Measurements from ENCODE around the gene HOTAIR. TPM values are rescaled to one million over a fixed set of nuclear protein-coding genes. Genes with fewer than 3 reads are reported as not detected.

The HOTAIR gene
- total RNA-seq, 1 donor from 2014 or later: not detected

- no peak overlapping the region for H3K27ac Mint-ChIP-seq (ENCODE audit: unreplicated experiment)
- no peaks in the 10 kb centered on the region for H3K4me1 Mint-ChIP-seq
- DNase-seq (ENCODE audit: low read depth, low spot score): no peak
- peaks cover 3% of the 10 kb centered on the region for H3K36me3 Mint-ChIP-seq (ENCODE audit: low read depth)
- no peak for TF ChIP-seq CTCF (conservative IDR thresholded peaks at IDR 0.05)
- peaks cover 100% of the 10 kb centered on the region for H3K27me3 Mint-ChIP-seq (ENCODE audit: low read depth)
- H3K4me3 Mint-ChIP-seq: no peak overlapping the region
- no peaks in the 10 kb centered on the region for H3K9me3 Mint-ChIP-seq
Observed at GRCh38 chr12:53983568-53983949, 8.8 kb upstream of the HOTAIR start.

- no peak overlapping the region for H3K4me3 Mint-ChIP-seq
- H3K27ac Mint-ChIP-seq (ENCODE audit: unreplicated experiment): no peak overlapping the region
- no peaks in the 10 kb centered on the region for H3K4me1 Mint-ChIP-seq
- TF ChIP-seq CTCF (conservative IDR thresholded peaks at IDR 0.05): no peak
- no peaks in the 10 kb centered on the region for H3K9me3 Mint-ChIP-seq
- H3K36me3 Mint-ChIP-seq (ENCODE audit: low read depth): peaks cover 3% of the 10 kb centered on the region
- peaks cover 100% of the 10 kb centered on the region for H3K27me3 Mint-ChIP-seq (ENCODE audit: low read depth)
- DNase-seq (ENCODE audit: low read depth, low spot score): no peak
Observed at GRCh38 chr12:53982648-53983567, 8.2 kb upstream of the HOTAIR start.

GRCh38 chr12:53981634-53982565, 7.1 kb upstream of the HOTAIR start:
- Mint-ChIP-seq H3K36me3 (ENCODE audit: low read depth) (peaks cover 3% of the 10 kb centered on the region), H3K4me3 (no peak overlapping the region), H3K27me3 (ENCODE audit: low read depth) (peaks cover 100% of the 10 kb centered on the region), H3K9me3 (no peaks in the 10 kb centered on the region), H3K27ac (ENCODE audit: unreplicated experiment) (no peak overlapping the region), H3K4me1 (no peaks in the 10 kb centered on the region)
- TF ChIP-seq CTCF (conservative IDR thresholded peaks at IDR 0.05): no peak
- DNase-seq (ENCODE audit: low read depth, low spot score): no peak

GRCh38 chr12:53980802-53981496, 6.2 kb upstream of the HOTAIR start:
- no peak for TF ChIP-seq CTCF (conservative IDR thresholded peaks at IDR 0.05)
- peaks cover 3% of the 10 kb centered on the region for H3K36me3 Mint-ChIP-seq (ENCODE audit: low read depth)
- no peak overlapping the region for H3K4me3 Mint-ChIP-seq
- H3K27me3 Mint-ChIP-seq (ENCODE audit: low read depth): peaks cover 100% of the 10 kb centered on the region
- H3K4me1 Mint-ChIP-seq: no peaks in the 10 kb centered on the region
- no peaks in the 10 kb centered on the region for H3K9me3 Mint-ChIP-seq
- H3K27ac Mint-ChIP-seq (ENCODE audit: unreplicated experiment): no peak overlapping the region
- no peak for DNase-seq (ENCODE audit: low read depth, low spot score)
